H1 (cell line): ENCODE measurements around the gene DCAF15. TPM values are rescaled to one million over a fixed set of nuclear protein-coding genes. Genes with fewer than 3 reads are reported as not detected.

Experiments
- CTCF ChIA-PET: fragments of 300-600 bp; sonication (Branson Sonifier 250); formaldehyde crosslinking; loops from one replicate; lab custom pipeline; 2021; ENCODE audit not compliant: partially characterized antibody; lab: Charles Lee
- POLR2A ChIA-PET: fragments of 300-600 bp; sonication (Branson Sonifier 250); formaldehyde crosslinking; loops from one replicate; lab custom pipeline; 2021; ENCODE audit warnings: inconsistent platforms; ENCODE audit not compliant: partially characterized antibody; lab: Charles Lee
- DNase-seq, 2 experiments: peaks; one replicate each; pipeline versions ENCODE4 v3.0.0 to v3.0.0-alpha.2; 2010 to 2022; ENCODE audit warnings: low spot score in 2 of 2, low read depth in 1 of 2, mixed read lengths in 1 of 2
- FAIRE-seq: peaks from 2 replicates; lab custom pipeline; 2011; peaks lifted over from hg19 to GRCh38; lab: Jason Lieb, UNC
- H2AFZ ChIP-seq: 2 replicates; pipeline ENCODE4 v1.8.1; 2012; ENCODE audit warnings: low read length, inconsistent platforms
- H2AK5ac ChIP-seq: 2 replicates; pipeline ENCODE4 v1.6.1; 2013; ENCODE audit warnings: low read depth, low read length
- H2BK120ac ChIP-seq: replicated peaks from 2 replicates; pipeline ENCODE3; 2013; ENCODE audit warnings: low read depth, low read length, inconsistent platforms
- H2BK12ac ChIP-seq: 2 replicates; pipeline ENCODE4 v1.6.1; 2013; ENCODE audit warnings: low read depth, low read length
- H2BK15ac ChIP-seq: 2 replicates; pipeline ENCODE4 v1.6.1; 2013; ENCODE audit warnings: low read length
- H2BK20ac ChIP-seq: 2 replicates; pipeline ENCODE4 v1.6.1; 2013; ENCODE audit warnings: low read length
- H2BK5ac ChIP-seq: 2 replicates; pipeline ENCODE4 v1.6.1; 2013; ENCODE audit warnings: low read depth, low read length
- H3K14ac ChIP-seq: 2 replicates; pipeline ENCODE4 v1.6.1; 2013; ENCODE audit warnings: inconsistent platforms; ENCODE audit not compliant: insufficient read length
- H3K18ac ChIP-seq: 2 replicates; pipeline ENCODE4 v1.6.1; 2013; ENCODE audit warnings: low read length; ENCODE audit errors: extremely low read depth
- H3K23ac ChIP-seq: 2 replicates; pipeline ENCODE4 v1.6.1; 2013; ENCODE audit warnings: inconsistent platforms; ENCODE audit not compliant: insufficient read length
- H3K23me2 ChIP-seq: 2 replicates; pipeline ENCODE4 v1.6.1; 2013; ENCODE audit warnings: low read depth, low read length
- H3K27ac ChIP-seq: 2 replicates; pipeline ENCODE4 v1.6.1; 2011; ENCODE audit warnings: low read depth, low read length, inconsistent platforms
- H3K27me3 ChIP-seq, 4 experiments: replicated peaks in 1 of 4; 1 replicate in 1 of 4; 2 replicates in 3 of 4; pipeline versions ENCODE4 v1.6.1 to v1.8.1; 2011 to 2013; ENCODE audit warnings: low read length in 3 of 4, mild to moderate bottlenecking in 3 of 4, inconsistent platforms in 2 of 4, mixed read lengths in 2 of 4, moderate library complexity in 1 of 4; ENCODE audit not compliant: control insufficient read depth in 3 of 4, insufficient read depth in 3 of 4; ENCODE audit errors: extremely low read depth in 1 of 4
- H3K36me3 ChIP-seq, 4 experiments: 2 replicates each; pipeline versions ENCODE4 v1.6.1 to v1.8.1; 2011 to 2013; ENCODE audit warnings: mild to moderate bottlenecking in 4 of 4, low read length in 3 of 4, moderate library complexity in 2 of 4, control low read depth in 1 of 4, inconsistent platforms in 1 of 4; ENCODE audit not compliant: insufficient read depth in 4 of 4, control insufficient read depth in 2 of 4
- H3K4ac ChIP-seq: replicated peaks from 2 replicates; pipeline ENCODE3; 2013; ENCODE audit warnings: low read length, low read depth, mixed read lengths, inconsistent platforms; ENCODE audit not compliant: insufficient read length
- H3K4me1 ChIP-seq, 4 experiments: replicated peaks in 1 of 4; 1 replicate in 1 of 4; 2 replicates in 3 of 4; pipeline versions ENCODE4 v1.6.1 to v1.8.1; 2011 to 2013; ENCODE audit warnings: low read length in 3 of 4, inconsistent platforms in 2 of 4, mixed read lengths in 1 of 4; ENCODE audit not compliant: insufficient read depth in 4 of 4, control insufficient read depth in 3 of 4
- H3K4me2 ChIP-seq, 2 experiments: 2 replicates each; pipeline versions ENCODE4 v1.6.1 to v1.8.1; 2011 to 2013; ENCODE audit warnings: low read depth in 2 of 2, low read length in 2 of 2, control low read depth in 1 of 2, inconsistent platforms in 1 of 2, mild to moderate bottlenecking in 1 of 2; ENCODE audit not compliant: insufficient read depth in 1 of 2
- H3K4me3 ChIP-seq, 4 experiments: fragments of 200-600, 300-600 bp in 1 of 4; sonication (generic), shearing (Covaris generic), sonication (Bioruptor Twin) in 1 of 4; 2 replicates each; pipeline versions ENCODE4 v1.5.1 to v1.8.1; 2011 to 2016; ENCODE audit warnings: low read length in 4 of 4, low read depth in 3 of 4, control low read depth in 2 of 4, inconsistent platforms in 2 of 4, mild to moderate bottlenecking in 2 of 4, mixed read lengths in 1 of 4, moderate library complexity in 1 of 4; ENCODE audit not compliant: insufficient read depth in 2 of 4; ENCODE audit errors: extremely low read depth in 1 of 4
- H3K56ac ChIP-seq: replicated peaks from 2 replicates; pipeline ENCODE3; 2013; ENCODE audit warnings: low read depth, mild to moderate bottlenecking, mixed read lengths, low read length, inconsistent platforms; ENCODE audit not compliant: insufficient read length
- H3K79me1 ChIP-seq: 2 replicates; pipeline ENCODE4 v1.6.1; 2013; ENCODE audit warnings: low read depth, low read length, control low read depth
- H3K79me2 ChIP-seq, 2 experiments: 2 replicates each; pipeline versions ENCODE4 v1.6.1 to v1.8.1; 2012 to 2013; ENCODE audit warnings: low read length in 2 of 2, mild to moderate bottlenecking in 2 of 2, inconsistent platforms in 1 of 2; ENCODE audit not compliant: insufficient read depth in 2 of 2, control insufficient read depth in 1 of 2
- H3K9ac ChIP-seq, 4 experiments: replicated peaks in 1 of 4; 1 replicate in 1 of 4; 2 replicates in 3 of 4; pipeline versions ENCODE4 v1.6.1 to v1.8.1; 2011 to 2013; ENCODE audit warnings: low read depth in 3 of 4, low read length in 3 of 4, control low read depth in 2 of 4, mild to moderate bottlenecking in 2 of 4, moderate library complexity in 2 of 4, inconsistent platforms in 1 of 4; ENCODE audit errors: extremely low read depth in 1 of 4
- H3K9me3 ChIP-seq, 2 experiments: 2 replicates each; pipeline versions ENCODE4 v1.6.1 to v1.8.1; 2012 to 2013; ENCODE audit warnings: mild to moderate bottlenecking in 2 of 2, moderate library complexity in 2 of 2, control low read depth in 1 of 2, inconsistent platforms in 1 of 2, low read depth in 1 of 2, low read length in 1 of 2, mixed read lengths in 1 of 2; ENCODE audit not compliant: insufficient read depth in 2 of 2
- H4K20me1 ChIP-seq, 2 experiments: replicated peaks in 1 of 2; 2 replicates each; pipeline versions ENCODE3 to v1.8.1; 2011 to 2013; ENCODE audit warnings: inconsistent platforms in 2 of 2, low read length in 2 of 2, mild to moderate bottlenecking in 1 of 2; ENCODE audit not compliant: insufficient read depth in 2 of 2, control insufficient read depth in 1 of 2
- H4K5ac ChIP-seq: 2 replicates; pipeline ENCODE4 v1.6.1; 2013; ENCODE audit warnings: low read length, low read depth, mixed read lengths, inconsistent platforms; ENCODE audit not compliant: insufficient read length
- H4K8ac ChIP-seq: 2 replicates; pipeline ENCODE4 v1.8.0; 2013; ENCODE audit warnings: mild to moderate bottlenecking, moderate library complexity, low read length, inconsistent platforms; ENCODE audit not compliant: insufficient read depth; ENCODE audit errors: extremely low read depth
- H4K91ac ChIP-seq: replicated peaks from 2 replicates; pipeline ENCODE3; 2013; ENCODE audit warnings: low read length, mixed read lengths, inconsistent platforms; ENCODE audit not compliant: insufficient read length
- ATF3 ChIP-seq: IDR thresholded peaks from 2 replicates; pipeline ENCODE4 v1.6.1; 2011; ENCODE audit warnings: low read depth, mild to moderate bottlenecking, low read length; ENCODE audit not compliant: insufficient read depth
- HDAC2 ChIP-seq, 2 experiments: fragments of 300-600 bp in 1 of 2; sonication (generic) in 1 of 2; IDR thresholded peaks; 2 replicates each; pipeline ENCODE4 v1.6.1; 2011 to 2012; ENCODE audit warnings: low read depth in 2 of 2, low read length in 2 of 2, mild to moderate bottlenecking in 2 of 2, moderate library complexity in 2 of 2, borderline replicate concordance in 1 of 2, inconsistent platforms in 1 of 2
- JUND ChIP-seq: IDR thresholded peaks from 2 replicates; pipeline ENCODE4 v1.6.1; 2011; ENCODE audit warnings: mild to moderate bottlenecking, improper control_type of control experiment, low read length
- SAP30 ChIP-seq: fragments of 300-600 bp; sonication (generic); IDR thresholded peaks from 2 replicates; pipeline ENCODE4 v1.7.1; 2012; ENCODE audit warnings: low read length, moderate library complexity, mild to moderate bottlenecking, inconsistent platforms; ENCODE audit not compliant: insufficient read depth, insufficient replicate concordance
- SRF ChIP-seq: IDR thresholded peaks from 2 replicates; pipeline ENCODE4 v1.6.1; 2011; ENCODE audit warnings: mild to moderate bottlenecking, low read depth, low read length, moderate library complexity
- USF2 ChIP-seq: IDR thresholded peaks from 2 replicates; pipeline ENCODE4 v1.6.1; 2011; ENCODE audit warnings: low read length, improper control_type of control experiment
- WGBS, 2 experiments: shearing (Covaris generic) in 1 of 2; methylation state at CpG; one replicate each; pipeline versions ENCODE4 v1.1.6 to v1.1.7; 2013 to 2015; ENCODE audit warnings: low lambda C conversion rate in 2 of 2, mixed read lengths in 2 of 2, inconsistent platforms in 1 of 2, low coverage in 1 of 2, missing lambda C conversion rate in 1 of 2; ENCODE audit not compliant: insufficient replicate concordance in 2 of 2, insufficient coverage in 1 of 2, insufficient read length in 1 of 2; ENCODE audit errors: extremely low coverage in 1 of 2, missing lambda C conversion rate in 1 of 2; 5-methylcytosine and 5-hydroxymethylcytosine counted together
- polyA plus RNA-seq, 7 experiments: library from polyadenylated mRNA; depleted of rRNA in 3 of 7; stranded (reverse) in 5 of 7; unstranded in 2 of 7; fragments of >200 nt in 5 of 7; fragments of 200-250 nt in 2 of 7; gene quantifications; 1 replicate in 5 of 7; 2 replicates in 1 of 7; 4 replicates in 1 of 7; pipeline versions ENCODE4 v1.2.1 to v1.2.3, GENCODE V29; 2011 to 2013; ENCODE audit warnings: missing spikeins in 2 of 7, mixed read lengths in 2 of 7
- total RNA-seq: library from RNA; stranded (reverse); fragmentation: NEBNext Ultra II Directional; extraction: Animal tissue kit (Norgen Biotek cat#: 25700); gene quantifications from 2 replicates; pipeline ENCODE4 v1.2.1, GENCODE V29; 2021
- TF ChIP-seq, protein P1 (sequence below): IDR thresholded peaks from 2 replicates; pipeline ENCODE4 v1.6.1; 2012; ENCODE audit warnings: low read length, inconsistent platforms

The DCAF15 gene
- total and polyA plus RNA-seq, 2 of the 8 experiments (the other 6 are each of a cell fraction or from before 2014, with no cell fraction given) = 68.7 to 80.8 TPM

DNA sequence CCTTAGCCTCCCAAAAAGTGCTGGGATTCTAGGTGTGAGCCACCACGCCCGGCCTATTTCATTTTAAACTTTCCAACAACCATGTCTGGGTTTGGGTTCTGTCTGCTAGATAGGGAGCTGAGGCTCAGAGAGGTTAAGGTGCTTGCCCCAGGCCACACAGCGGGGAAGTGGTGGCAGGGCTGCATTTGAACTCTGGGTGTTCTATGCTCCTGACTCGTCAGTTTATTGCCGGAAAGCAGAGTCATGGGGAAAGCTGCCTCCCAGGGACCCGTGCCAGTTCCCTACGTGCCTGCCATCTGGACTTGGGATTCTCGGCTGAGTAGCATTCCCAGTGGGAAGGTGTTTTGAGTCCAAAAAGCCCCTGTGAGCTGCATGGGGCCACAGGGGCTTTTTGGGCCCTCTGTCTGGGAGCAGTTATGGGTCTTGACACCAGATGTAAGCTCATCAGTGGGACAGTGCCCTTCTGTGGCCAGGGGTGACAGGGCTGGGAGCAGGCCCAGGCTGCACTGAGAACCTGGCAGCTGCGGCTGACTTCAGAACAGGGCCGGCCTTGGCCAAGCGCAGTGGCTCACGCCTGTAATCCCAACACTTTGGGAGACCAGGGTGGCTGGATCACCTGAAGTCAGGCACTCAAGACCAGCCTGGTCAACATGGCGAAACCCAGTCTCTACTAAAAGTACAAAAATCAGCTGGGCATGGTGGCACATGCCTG is 42.9 kb downstream of the DCAF15 start:
- Histone ChIP-seq H4K20me1 (peaks cover 3% of the 10 kb centered on the region in 2 experiments), H2BK120ac (no peak overlapping the region), H3K27ac (no peak overlapping the region; the same call in 1 of the 2 replicates), H4K5ac (no peak overlapping the region), H3K36me3 (peaks cover 0 to 7% (median 0%) of the 10 kb centered on the region in 4 experiments; a peak in 4 of 8 replicates), H3K27me3 (no peaks in the 10 kb centered on the region), H4K91ac (no peak overlapping the region), H2AFZ (no peak overlapping the region), H4K8ac (no peak overlapping the region), H2BK5ac (no peak overlapping the region), H3K4me2 (no peak overlapping the region), H2BK15ac (no peak overlapping the region), H3K23me2 (no peaks in the 10 kb centered on the region), H3K79me2 (no peaks in the 10 kb centered on the region; a peak in 1 of 4 replicates), H2BK20ac (no peak overlapping the region), H3K18ac (no peak overlapping the region), H2BK12ac (no peak overlapping the region), H3K14ac (no peak overlapping the region), H3K9me3 (peaks cover 6 to 12% of the 10 kb centered on the region in 2 experiments; a peak in 3 of 4 replicates), H3K9ac (no peak overlapping the region), H3K23ac (no peak overlapping the region), H3K4me1 (no peaks in the 10 kb centered on the region; a peak in 2 of 7 replicates), H3K79me1 (peaks cover 6% of the 10 kb centered on the region; the same call in 1 of the 2 replicates), H3K4ac (no peak overlapping the region), H2AK5ac (no peak overlapping the region), H3K56ac (no peak overlapping the region), H3K4me3 (no peak overlapping the region)
- ChIA-PET CTCF (interaction anchor here (0.6 to 4.2 kb wide), 4 partner anchors 17 to 74 kb away, joined by 3 to 14 read pairs (median 3); no protein-coding TSS in a partner anchor), POLR2A (interaction anchor here (0.9 to 4.7 kb wide), 6 partner anchors 8 to 113 kb away, joined by 3 to 16 read pairs (median 4); partner anchors contain the start of gene RFX1)
- FAIRE-seq = no peak
- 94% methylated on average over 13 of the region's 13 CpGs; no CpG with 5 or more reads in 1 of the 2 experiments for WGBS, 2 experiments
- DNase-seq = no peak
- TF ChIP-seq JUND (no peak), HDAC2 (IDR thresholded peaks at IDR 0.05; ENCODE audit: borderline replicate concordance in 1 of 2, low read depth in 2 of 2, low read length in 2 of 2) (no peak), USF2 (no peak), ATF3 (no peak), SRF (no peak), SAP30 (no peak)
- TF ChIP-seq, protein P1, sequence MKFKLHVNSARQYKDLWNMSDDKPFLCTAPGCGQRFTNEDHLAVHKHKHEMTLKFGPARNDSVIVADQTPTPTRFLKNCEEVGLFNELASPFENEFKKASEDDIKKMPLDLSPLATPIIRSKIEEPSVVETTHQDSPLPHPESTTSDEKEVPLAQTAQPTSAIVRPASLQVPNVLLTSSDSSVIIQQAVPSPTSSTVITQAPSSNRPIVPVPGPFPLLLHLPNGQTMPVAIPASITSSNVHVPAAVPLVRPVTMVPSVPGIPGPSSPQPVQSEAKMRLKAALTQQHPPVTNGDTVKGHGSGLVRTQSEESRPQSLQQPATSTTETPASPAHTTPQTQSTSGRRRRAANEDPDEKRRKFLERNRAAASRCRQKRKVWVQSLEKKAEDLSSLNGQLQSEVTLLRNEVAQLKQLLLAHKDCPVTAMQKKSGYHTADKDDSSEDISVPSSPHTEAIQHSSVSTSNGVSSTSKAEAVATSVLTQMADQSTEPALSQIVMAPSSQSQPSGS = no peak
